A549 (cell line): Measurements from ENCODE around the gene CUX1. TPM values are rescaled to one million over a fixed set of nuclear protein-coding genes. Genes with fewer than 3 reads are reported as not detected.

Experiments
- ATOH8 ChIP-seq: fragments of 250-450 bp; sonication (Bioruptor Pico); IDR thresholded peaks from 2 replicates; pipeline ENCODE4 v1.5.0; 2020; ENCODE audit warnings: low read depth, mild to moderate bottlenecking, moderate library complexity
- BCL3 ChIP-seq: fragments of >200 bp; sonication (Bioruptor Twin); formaldehyde crosslinking; IDR thresholded peaks from 3 replicates; pipeline ENCODE4 v1.6.1; 2016
- CHD4 ChIP-seq: fragments of 200-600 bp; sonication (generic); IDR thresholded peaks from 2 replicates; pipeline ENCODE4 v1.6.1; 2016; ENCODE audit warnings: antibody characterized with exemption, mild to moderate bottlenecking, borderline replicate concordance
- EHMT2 ChIP-seq: fragments of 200-600 bp; sonication (generic); IDR thresholded peaks from 2 replicates; pipeline ENCODE4 v1.6.1; 2016; ENCODE audit warnings: antibody characterized with exemption, low read depth, mild to moderate bottlenecking, moderate library complexity
- FOSB ChIP-seq: fragments of 250-450 bp; sonication (Bioruptor Pico); IDR thresholded peaks from 2 replicates; pipeline ENCODE4 v1.5.0; 2020; ENCODE audit warnings: mild to moderate bottlenecking, moderate library complexity
- FOSL2 ChIP-seq, 2 experiments: fragments of 450-650 bp in 1 of 2; fragments of >200 bp in 1 of 2; sonication (Bioruptor Twin) in 1 of 2; formaldehyde crosslinking; IDR thresholded peaks; 2 replicates each; pipeline versions ENCODE4 v1.5.0 to v1.6.1; 2016 to 2020; ENCODE audit warnings: mild to moderate bottlenecking in 1 of 2, moderate library complexity in 1 of 2
- HEYL ChIP-seq: fragments of 250-450 bp; sonication (Bioruptor Pico); IDR thresholded peaks from 2 replicates; pipeline ENCODE4 v1.8.0; 2021; ENCODE audit warnings: mild to moderate bottlenecking, moderate library complexity
- HOXA7 ChIP-seq: fragments of 250-450 bp; sonication (Bioruptor Pico); IDR thresholded peaks from 2 replicates; pipeline ENCODE4 v1.5.0; 2020; ENCODE audit warnings: mild to moderate bottlenecking, moderate library complexity
- JUN ChIP-seq, 2 experiments: fragments of >200 bp; sonication (Bioruptor Twin); formaldehyde crosslinking; IDR thresholded peaks; 2 replicates in 1 of 2; 3 replicates in 1 of 2; pipeline ENCODE4 v1.6.1; 2016 to 2017
- MAX ChIP-seq: IDR thresholded peaks from 2 replicates; pipeline ENCODE4 v1.6.1; 2012
- MYC ChIP-seq: IDR thresholded peaks from 2 replicates; pipeline ENCODE4 v1.6.1; 2012; ENCODE audit warnings: mild to moderate bottlenecking, inconsistent platforms, low read length, improper control_type of control experiment, borderline replicate concordance
- NFE2L2 ChIP-seq: fragments of 150-350 bp; conservative IDR thresholded peaks from 2 replicates; pipeline ENCODE4 v1.6.1; 2014; ENCODE audit warnings: low read length
- NR3C1 ChIP-seq: fragments of >200 bp; sonication (Bioruptor Twin); formaldehyde crosslinking; IDR thresholded peaks from 3 replicates; pipeline ENCODE4 v1.6.1; 2017
- PBX3 ChIP-seq: IDR thresholded peaks from 2 replicates; pipeline ENCODE4 v1.6.1; 2012
- POLR2AphosphoS2 ChIP-seq: conservative IDR thresholded peaks from 2 replicates; pipeline ENCODE4 v1.6.1; 2012; ENCODE audit warnings: low read length, improper control_type of control experiment, inconsistent platforms
- RARB ChIP-seq: fragments of 250-450 bp; sonication (Bioruptor Pico); IDR thresholded peaks from 2 replicates; pipeline ENCODE4 v1.8.0; 2021; ENCODE audit warnings: mild to moderate bottlenecking, moderate library complexity
- RCOR1 ChIP-seq: fragments of 150-350 bp; IDR thresholded peaks from 2 replicates; pipeline ENCODE4 v1.6.1; 2014; ENCODE audit warnings: antibody characterized with exemption, low read length, low read depth
- REST ChIP-seq: fragments of 200-600 bp; sonication (generic); IDR thresholded peaks from 2 replicates; pipeline ENCODE4 v1.6.1; 2016; ENCODE audit warnings: antibody characterized with exemption, mild to moderate bottlenecking, moderate library complexity
- RNF2 ChIP-seq: fragments of 200-600 bp; sonication (generic); IDR thresholded peaks from 2 replicates; pipeline ENCODE4 v1.6.1; 2016; ENCODE audit warnings: low read depth, mild to moderate bottlenecking, antibody characterized with exemption, moderate library complexity, borderline replicate concordance
- SREBF2 ChIP-seq: fragments of 450-650 bp; IDR thresholded peaks from 2 replicates; pipeline ENCODE4 v1.6.1; 2014; ENCODE audit warnings: mild to moderate bottlenecking, moderate library complexity
- ZC3H11A ChIP-seq: fragments of 450-650 bp; IDR thresholded peaks from 2 replicates; pipeline ENCODE4 v1.6.1; 2014; ENCODE audit warnings: antibody characterized with exemption, mild to moderate bottlenecking
- ZFP36 ChIP-seq: fragments of 450-650 bp; IDR thresholded peaks from 2 replicates; pipeline ENCODE4 v1.6.1; 2014; ENCODE audit warnings: borderline replicate concordance; ENCODE audit not compliant: partially characterized antibody
- polyA plus RNA-seq, 4 experiments: library from polyadenylated mRNA; depleted of rRNA in 3 of 4; stranded (reverse); fragments of >200 nt; fragmentation: RNase III in 1 of 4; extraction: RNeasy Plus Mini Kit Qiagen cat#74134 plus additional on column Dnase treatment in 1 of 4; gene quantifications; 2 replicates in 3 of 4; 3 replicates in 1 of 4; pipeline ENCODE4 v1.2.3, GENCODE V29; 2011 to 2017

Gene CUX1
- polyA plus RNA-seq, 2 of the 4 experiments (the other 2 are of a cell fraction) = 32.7 to 33.4 TPM

GRCh38 chr7:101882595-101883564 lies 65.5 kb downstream of the CUX1 start (continued):
- TF ChIP-seq EHMT2 (no peak), REST (no peak), MYC (no peak), NFE2L2 (peak; percentile 21; the same call in 1 of the 2 replicates), FOSL2 (IDR thresholded peaks at IDR 0.05) (peak; percentile 82), FOSL2 (CRISPR knock-in tag; IDR thresholded peaks at IDR 0.05) (peak; percentile 96), MAX (peak; percentile 76), CHD4 (no peak), ZFP36 (no peak), HEYL (CRISPR knock-in tag) (peak; percentile 95), ATOH8 (CRISPR knock-in tag) (0 out of 2 replicates have a peak, but pooled peaks have one; percentile 64), FOSB (CRISPR knock-in tag) (no peak), ZC3H11A (no peak), NR3C1 (peak; percentile 74; the same call in 1 of the 3 replicates), RNF2 (no peak), PBX3 (peak; percentile 79), HOXA7 (peak; percentile 82; the same call in 1 of the 2 replicates), RCOR1 (no peak), RARB (peak; percentile 35; the same call in 1 of the 2 replicates), JUN (IDR thresholded peaks at IDR 0.05) (peak; percentile 100), SREBF2 (no peak), POLR2AphosphoS2 (no peak), BCL3 (peak; percentile 99)
